Stomach smooth muscle (tissue), 2 donors: ENCODE results near the gene STARD4.

Experiments
- H3K27ac ChIP-seq: one replicate; pipeline ENCODE4 v1.7.0; 2013; ENCODE audit warnings: mild to moderate bottlenecking, low read length, inconsistent platforms
- H3K27me3 ChIP-seq, 2 donors: one replicate each; pipeline ENCODE4 v1.7.0; 2013; ENCODE audit warnings: low read length in 2 of 2; ENCODE audit not compliant: insufficient read depth in 2 of 2, control insufficient read depth in 1 of 2
- H3K36me3 ChIP-seq, 2 donors: one replicate each; pipeline ENCODE4 v1.7.0; 2013; ENCODE audit warnings: low read length in 2 of 2; ENCODE audit not compliant: control insufficient read depth in 2 of 2, insufficient read depth in 2 of 2
- H3K4me1 ChIP-seq: one replicate; pipeline ENCODE4 v1.7.0; 2013; ENCODE audit warnings: low read length; ENCODE audit not compliant: control insufficient read depth, insufficient read depth
- H3K4me3 ChIP-seq, 2 donors: one replicate each; pipeline ENCODE4 v1.7.0; 2013; ENCODE audit warnings: low read length in 2 of 2
- H3K9ac ChIP-seq, 2 donors: one replicate each; pipeline ENCODE4 v1.7.0; 2013; ENCODE audit warnings: low read length in 2 of 2, mild to moderate bottlenecking in 1 of 2
- H3K9me3 ChIP-seq, 2 donors: one replicate each; pipeline ENCODE4 v1.7.0; 2013; ENCODE audit warnings: low read length in 2 of 2; ENCODE audit not compliant: control insufficient read depth in 2 of 2
- donor health status: healthy.
- donor health status: Pancreatic carcinoma.

The STARD4 gene

GRCh38 chr5:111502956-111503355 is 9.4 kb downstream of the STARD4 start:
- Histone ChIP-seq H3K4me1 (no peaks in the 10 kb centered on the region), H3K36me3 (peaks cover 0 to 2% of the 10 kb centered on the region in 2 donors), H3K27ac (no peak overlapping the region), H3K27me3 (no peaks in the 10 kb centered on the region), H3K9ac (no peak overlapping the region), H3K4me3 (no peak overlapping the region), H3K9me3 (no peaks in the 10 kb centered on the region)

GRCh38 chr5:111498346-111498745 is 14.0 kb downstream of the STARD4 start:
- Histone ChIP-seq H3K4me3 (no peak overlapping the region), H3K4me1 (no peaks in the 10 kb centered on the region), H3K27me3 (no peaks in the 10 kb centered on the region), H3K27ac (no peak overlapping the region), H3K36me3 (peaks cover 0 to 2% of the 10 kb centered on the region in 2 donors), H3K9ac (no peak overlapping the region), H3K9me3 (no peaks in the 10 kb centered on the region)

GRCh38 chr5:111495159-111495558 is 17.2 kb downstream of the STARD4 start:
- H3K27me3 ChIP-seq: no peaks in the 10 kb centered on the region
- H3K9ac ChIP-seq: no peak overlapping the region
- no peak overlapping the region for H3K4me3 ChIP-seq
- H3K36me3 ChIP-seq: peaks cover 0 to 2% of the 10 kb centered on the region in 2 donors
- no peak overlapping the region for H3K27ac ChIP-seq
- no peaks in the 10 kb centered on the region for H3K9me3 ChIP-seq
- H3K4me1 ChIP-seq: no peaks in the 10 kb centered on the region

- Histone ChIP-seq H3K9me3 (no peaks in the 10 kb centered on the region), H3K9ac (no peak overlapping the region), H3K4me3 (no peak overlapping the region), H3K4me1 (no peaks in the 10 kb centered on the region), H3K36me3 (no peaks in the 10 kb centered on the region), H3K27ac (no peak overlapping the region), H3K27me3 (no peaks in the 10 kb centered on the region)
Observed at GRCh38 chr5:111494355-111494999, 17.9 kb downstream of the STARD4 start.

GRCh38 chr5:111493031-111493430 is 19.3 kb downstream of the STARD4 start:
- Histone ChIP-seq H3K9ac (no peak overlapping the region), H3K36me3 (no peaks in the 10 kb centered on the region), H3K27ac (no peak overlapping the region), H3K9me3 (no peaks in the 10 kb centered on the region), H3K4me3 (no peak overlapping the region), H3K4me1 (no peaks in the 10 kb centered on the region), H3K27me3 (no peaks in the 10 kb centered on the region)

GRCh38 chr5:111488353-111488752 is 24.0 kb downstream of the STARD4 start:
- Histone ChIP-seq H3K27me3 (no peaks in the 10 kb centered on the region), H3K9me3 (no peaks in the 10 kb centered on the region), H3K4me3 (no peak overlapping the region), H3K9ac (no peak overlapping the region), H3K4me1 (no peaks in the 10 kb centered on the region), H3K36me3 (no peaks in the 10 kb centered on the region), H3K27ac (no peak overlapping the region)

- Histone ChIP-seq H3K4me1 (no peaks in the 10 kb centered on the region), H3K4me3 (no peak overlapping the region), H3K9me3 (no peaks in the 10 kb centered on the region), H3K27ac (no peak overlapping the region), H3K9ac (no peak overlapping the region), H3K27me3 (no peaks in the 10 kb centered on the region), H3K36me3 (no peaks in the 10 kb centered on the region)
Observed at GRCh38 chr5:111486926-111487325, 25.4 kb downstream of the STARD4 start.

GRCh38 chr5:111486055-111486454 is 26.3 kb downstream of the STARD4 start:
- Histone ChIP-seq H3K36me3 (no peaks in the 10 kb centered on the region), H3K9me3 (no peaks in the 10 kb centered on the region), H3K27me3 (no peaks in the 10 kb centered on the region), H3K4me1 (no peaks in the 10 kb centered on the region), H3K4me3 (no peak overlapping the region), H3K9ac (no peak overlapping the region), H3K27ac (no peak overlapping the region)

GRCh38 chr5:111480346-111480745 is 32.0 kb downstream of the STARD4 start:
- no peaks in the 10 kb centered on the region for H3K4me1 ChIP-seq
- H3K9me3 ChIP-seq: no peaks in the 10 kb centered on the region

GRCh38 chr5:111478898-111479297 is 33.4 kb downstream of the STARD4 start:
- H3K36me3 ChIP-seq: no peaks in the 10 kb centered on the region
- no peaks in the 10 kb centered on the region for H3K4me1 ChIP-seq
- H3K27ac ChIP-seq: no peak overlapping the region
- no peak overlapping the region for H3K9ac ChIP-seq
- no peaks in the 10 kb centered on the region for H3K9me3 ChIP-seq
- no peaks in the 10 kb centered on the region for H3K27me3 ChIP-seq
- no peak overlapping the region for H3K4me3 ChIP-seq

More at GRCh38 chr5:111480346-111480745, 32.0 kb downstream of the STARD4 start:
- Histone ChIP-seq H3K9ac (no peak overlapping the region), H3K27me3 (no peaks in the 10 kb centered on the region), H3K27ac (no peak overlapping the region), H3K36me3 (no peaks in the 10 kb centered on the region), H3K4me3 (no peak overlapping the region)

GRCh38 chr5:111478266-111478665 is 34.1 kb downstream of the STARD4 start:
- no peaks in the 10 kb centered on the region for H3K9me3 ChIP-seq
- H3K27me3 ChIP-seq: no peaks in the 10 kb centered on the region
- H3K9ac ChIP-seq: no peak overlapping the region
- H3K4me1 ChIP-seq: no peaks in the 10 kb centered on the region
- H3K36me3 ChIP-seq: no peaks in the 10 kb centered on the region
- no peak overlapping the region for H3K27ac ChIP-seq
- H3K4me3 ChIP-seq: no peak overlapping the region
